ENCODE data around the gene PITPNB. TPM values are rescaled to one million over a fixed set of nuclear protein-coding genes. Genes with fewer than 3 reads are reported as not detected.

The PITPNB gene
- total RNA-seq, 4 donors from 2014 or later, result 28.0 to 48.2 (median 40.3) TPM

DNA sequence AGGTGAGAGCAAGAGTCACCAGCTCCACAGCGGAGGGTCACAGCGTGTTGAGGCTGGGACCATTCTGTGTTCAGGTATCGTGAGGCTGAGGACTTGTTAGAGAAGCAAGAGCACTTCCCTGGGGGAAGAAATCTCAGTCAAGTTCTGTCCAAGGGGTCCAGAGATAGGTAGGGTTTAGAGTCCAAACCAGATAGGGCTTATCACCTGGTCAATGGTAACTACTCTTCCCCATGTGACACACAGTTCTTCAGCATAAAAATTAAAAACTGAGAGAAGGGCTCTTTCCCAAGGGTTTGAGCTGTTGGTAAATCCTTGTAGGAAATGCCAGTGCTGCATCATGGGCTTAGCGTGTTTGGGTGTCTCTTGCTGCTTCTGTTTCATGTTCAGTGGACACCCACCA lies 62.7 kb downstream of the PITPNB start:
- TF ChIP-seq POLR2AphosphoS5 (IDR thresholded peaks at IDR 0.05), result no peak
- Histone ChIP-seq H3K27ac (no peak overlapping the region), H3K4me1 (peaks cover 4 to 23% (median 18%) of the 10 kb centered on the region in 4 donors), H3K36me3 (peaks cover 0 to 22% (median 13%) of the 10 kb centered on the region in 4 donors), H3K9me3 (no peaks in the 10 kb centered on the region), H3K27me3 (no peaks in the 10 kb centered on the region), H3K4me3 (no peak overlapping the region)
- intact Hi-C loops (cut with DNase I; ENCODE audit: low total_unique reads), result no loop called here
- 97% methylated on average over 4 of the region's 4 CpGs; no CpG with 5 or more reads in 1 of the 2 donors for WGBS, 2 donors (ENCODE audit: low coverage in 1 of 2)
- no peak for DNase-seq
- in situ Hi-C loops (cut with MboI; ENCODE audit: low pct_ligation_motif_present in 1 of 4, low pct_unique_long_range_greater_than_20kb in 1 of 4, low sequenced_read_pairs in 3 of 4), result no loop called here

GRCh38 chr22:27853424-27853823 lies 65.6 kb downstream of the PITPNB start:
- Histone ChIP-seq H3K4me1 (peaks cover 0 to 14% (median 3%) of the 10 kb centered on the region in 4 donors), H3K27ac (peak overlapping the region in 1 of 4 donors; percentile 12), H3K9me3 (no peaks in the 10 kb centered on the region), H3K4me3 (no peak overlapping the region), H3K36me3 (peaks cover 0 to 22% (median 13%) of the 10 kb centered on the region in 4 donors), H3K27me3 (no peaks in the 10 kb centered on the region)
- TF ChIP-seq POLR2AphosphoS5 (IDR thresholded peaks at IDR 0.05) (peak in 1 of 3 donors; percentile 25), POLR2A (IDR thresholded peaks at IDR 0.05) (no peak)
- no peak for DNase-seq
- intact Hi-C loops (cut with DNase I; ENCODE audit: low total_unique reads), result no loop called here
- in situ Hi-C loops (cut with MboI; ENCODE audit: low pct_ligation_motif_present in 1 of 4, low pct_unique_long_range_greater_than_20kb in 1 of 4, low sequenced_read_pairs in 3 of 4), result no loop called here
- 64 to 91% methylated on average over 4 to 6 of the region's 6 CpGs for WGBS, 2 donors (ENCODE audit: low coverage in 1 of 2)

DNA sequence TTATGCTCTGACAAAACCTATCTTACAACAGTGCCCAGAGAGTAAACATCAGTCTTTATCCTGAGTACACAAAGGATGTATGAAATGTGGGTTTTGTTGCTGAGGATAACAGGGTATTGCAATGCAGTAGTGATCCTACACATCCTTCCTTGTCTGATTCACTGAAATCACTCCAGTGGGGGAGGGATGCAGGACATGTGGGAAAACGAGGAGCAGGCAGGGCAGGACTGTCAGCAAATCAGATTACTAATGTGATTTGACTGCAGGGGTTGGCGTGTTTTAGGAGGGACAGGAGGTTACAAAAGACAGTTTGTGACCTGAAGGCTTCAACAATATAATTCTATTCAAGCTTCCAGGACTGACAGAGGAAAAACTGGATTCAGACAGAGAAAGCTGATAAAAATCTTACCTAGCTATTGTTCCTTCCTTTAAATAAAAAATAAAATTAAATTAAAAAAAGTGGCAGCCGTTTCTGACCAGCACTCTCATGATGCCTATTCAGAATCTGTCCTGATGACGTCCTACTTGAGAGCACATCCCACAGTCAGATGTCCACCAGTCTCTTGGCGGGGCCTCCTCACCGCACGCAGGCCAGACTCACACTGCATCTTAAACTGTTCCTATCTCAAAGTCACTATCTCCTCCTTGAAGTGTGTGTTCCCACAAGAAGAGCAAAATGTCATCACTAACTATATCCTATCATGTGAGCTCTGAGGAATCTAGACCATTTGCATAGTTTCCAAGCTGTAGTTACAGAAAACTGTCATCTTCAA lies 66.9 kb downstream of the PITPNB start:
- H3K36me3 ChIP-seq, result peaks cover 0 to 22% (median 12%) of the 10 kb centered on the region in 4 donors
- no peak for DNase-seq
- H3K27ac ChIP-seq, result no peak overlapping the region
- no peaks in the 10 kb centered on the region for H3K9me3 ChIP-seq
- TF ChIP-seq, protein P1, sequence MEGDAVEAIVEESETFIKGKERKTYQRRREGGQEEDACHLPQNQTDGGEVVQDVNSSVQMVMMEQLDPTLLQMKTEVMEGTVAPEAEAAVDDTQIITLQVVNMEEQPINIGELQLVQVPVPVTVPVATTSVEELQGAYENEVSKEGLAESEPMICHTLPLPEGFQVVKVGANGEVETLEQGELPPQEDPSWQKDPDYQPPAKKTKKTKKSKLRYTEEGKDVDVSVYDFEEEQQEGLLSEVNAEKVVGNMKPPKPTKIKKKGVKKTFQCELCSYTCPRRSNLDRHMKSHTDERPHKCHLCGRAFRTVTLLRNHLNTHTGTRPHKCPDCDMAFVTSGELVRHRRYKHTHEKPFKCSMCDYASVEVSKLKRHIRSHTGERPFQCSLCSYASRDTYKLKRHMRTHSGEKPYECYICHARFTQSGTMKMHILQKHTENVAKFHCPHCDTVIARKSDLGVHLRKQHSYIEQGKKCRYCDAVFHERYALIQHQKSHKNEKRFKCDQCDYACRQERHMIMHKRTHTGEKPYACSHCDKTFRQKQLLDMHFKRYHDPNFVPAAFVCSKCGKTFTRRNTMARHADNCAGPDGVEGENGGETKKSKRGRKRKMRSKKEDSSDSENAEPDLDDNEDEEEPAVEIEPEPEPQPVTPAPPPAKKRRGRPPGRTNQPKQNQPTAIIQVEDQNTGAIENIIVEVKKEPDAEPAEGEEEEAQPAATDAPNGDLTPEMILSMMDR (IDR thresholded peaks at IDR 0.05), result no peak
- TF ChIP-seq POLR2AphosphoS5 (IDR thresholded peaks at IDR 0.05) (no peak), POLR2A (IDR thresholded peaks at IDR 0.05) (no peak), EP300 (IDR thresholded peaks at IDR 0.05; ENCODE audit: low read depth) (no peak)
- in situ Hi-C loops (cut with MboI; ENCODE audit: low pct_ligation_motif_present in 1 of 4, low pct_unique_long_range_greater_than_20kb in 1 of 4, low sequenced_read_pairs in 3 of 4), result no loop called here
- peaks cover 0 to 11% (median 0%) of the 10 kb centered on the region in 4 donors for H3K4me1 ChIP-seq
- no peaks in the 10 kb centered on the region for H3K27me3 ChIP-seq
- 88% methylated on average over 6 to 7 of the region's 7 CpGs for WGBS, 2 donors (ENCODE audit: low coverage in 1 of 2)
- intact Hi-C loops (cut with DNase I; ENCODE audit: low total_unique reads), result no loop called here
- H3K4me3 ChIP-seq, result no peak overlapping the region

DNA sequence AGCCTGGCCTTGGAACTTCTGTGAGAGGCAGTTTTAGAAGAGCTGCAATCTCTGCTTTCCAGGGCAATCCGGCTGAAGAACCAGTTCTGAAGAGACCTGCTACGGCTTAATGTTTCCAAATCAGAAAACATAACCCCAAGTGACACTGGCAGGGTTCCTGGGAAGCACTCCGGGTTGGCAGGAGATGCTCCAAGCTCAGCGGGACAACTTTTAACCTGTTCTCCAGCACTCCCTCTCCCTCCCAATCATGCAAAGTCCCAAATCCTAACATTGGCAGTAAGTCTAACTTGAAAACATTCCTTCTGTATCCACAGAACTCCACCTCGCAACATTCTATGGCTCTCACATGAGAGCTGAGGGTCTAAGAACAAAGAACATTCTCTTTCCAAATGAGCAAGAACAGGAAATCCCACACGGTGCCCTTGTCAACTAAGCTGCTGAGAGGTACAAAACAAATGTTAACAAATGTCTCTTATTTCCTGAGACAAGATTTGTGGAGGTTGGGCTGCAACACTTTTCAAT lies 69.0 kb downstream of the PITPNB start:
- intact Hi-C loops (cut with DNase I; ENCODE audit: low total_unique reads), result no loop called here
- WGBS, 2 donors (ENCODE audit: low coverage in 1 of 2), result 33 to 67% methylated on average over 1 to 6 of the region's 6 CpGs
- in situ Hi-C loops (cut with MboI; ENCODE audit: low pct_ligation_motif_present in 1 of 4, low pct_unique_long_range_greater_than_20kb in 1 of 4, low sequenced_read_pairs in 3 of 4), result no loop called here
- Histone ChIP-seq H3K4me3 (no peak overlapping the region), H3K27ac (peak overlapping the region in 3 of 4 donors; percentile 0 to 24 (median 4)), H3K4me1 (peaks cover 0 to 11% (median 0%) of the 10 kb centered on the region in 4 donors), H3K27me3 (no peaks in the 10 kb centered on the region), H3K9me3 (no peaks in the 10 kb centered on the region), H3K36me3 (peaks cover 0 to 17% (median 6%) of the 10 kb centered on the region in 4 donors)
- TF ChIP-seq POLR2A (IDR thresholded peaks at IDR 0.05), result no peak
- no peak for TF ChIP-seq EP300 (IDR thresholded peaks at IDR 0.05; ENCODE audit: low read depth)
- no peak for TF ChIP-seq POLR2AphosphoS5 (IDR thresholded peaks at IDR 0.05)
- TF ChIP-seq, protein P1 (IDR thresholded peaks at IDR 0.05), result no peak
- DNase-seq, result no peak

DNA sequence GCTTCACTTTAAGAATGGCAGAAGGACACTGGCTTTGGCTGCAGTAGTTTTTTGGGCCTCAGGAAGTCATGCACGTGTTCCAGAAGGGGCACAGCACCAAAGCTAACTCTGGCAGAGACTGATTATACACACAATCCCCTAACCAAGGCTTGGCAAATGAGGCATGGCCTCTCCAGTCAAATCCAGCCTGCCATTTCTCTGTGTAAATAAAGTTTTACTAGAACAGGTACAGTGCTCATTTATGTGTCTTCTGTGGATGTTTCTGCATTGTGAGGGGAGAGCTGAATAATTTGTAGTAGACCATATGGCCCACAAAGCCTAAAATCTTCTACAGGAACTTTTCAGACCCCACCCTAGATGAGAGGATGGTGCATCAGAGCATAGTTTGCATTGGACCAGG lies 71.1 kb downstream of the PITPNB start:
- WGBS, 2 donors (ENCODE audit: low coverage in 1 of 2), result 73% methylated on average over 1 of the region's 1 CpG; no CpG with 5 or more reads in 1 of the 2 donors
- intact Hi-C loops (cut with DNase I; ENCODE audit: low total_unique reads) (no loop called here), in situ Hi-C loops (cut with MboI; ENCODE audit: low pct_ligation_motif_present in 1 of 4, low pct_unique_long_range_greater_than_20kb in 1 of 4, low sequenced_read_pairs in 3 of 4) (no loop called here)
- Histone ChIP-seq H3K36me3 (peaks cover 0 to 15% (median 6%) of the 10 kb centered on the region in 4 donors), H3K4me3 (no peak overlapping the region), H3K27me3 (no peaks in the 10 kb centered on the region), H3K9me3 (no peaks in the 10 kb centered on the region), H3K27ac (no peak overlapping the region), H3K4me1 (peaks cover 0 to 11% (median 0%) of the 10 kb centered on the region in 4 donors)
- no peak for DNase-seq
- TF ChIP-seq POLR2AphosphoS5 (IDR thresholded peaks at IDR 0.05), result no peak
- TF ChIP-seq, protein P1 (IDR thresholded peaks at IDR 0.05), result no peak
- no peak for TF ChIP-seq EP300 (IDR thresholded peaks at IDR 0.05; ENCODE audit: low read depth)
- TF ChIP-seq POLR2A (IDR thresholded peaks at IDR 0.05), result no peak
